ENCODE measurements around the gene TAF13.

Gene TAF13, protein sequence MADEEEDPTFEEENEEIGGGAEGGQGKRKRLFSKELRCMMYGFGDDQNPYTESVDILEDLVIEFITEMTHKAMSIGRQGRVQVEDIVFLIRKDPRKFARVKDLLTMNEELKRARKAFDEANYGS

DNA sequence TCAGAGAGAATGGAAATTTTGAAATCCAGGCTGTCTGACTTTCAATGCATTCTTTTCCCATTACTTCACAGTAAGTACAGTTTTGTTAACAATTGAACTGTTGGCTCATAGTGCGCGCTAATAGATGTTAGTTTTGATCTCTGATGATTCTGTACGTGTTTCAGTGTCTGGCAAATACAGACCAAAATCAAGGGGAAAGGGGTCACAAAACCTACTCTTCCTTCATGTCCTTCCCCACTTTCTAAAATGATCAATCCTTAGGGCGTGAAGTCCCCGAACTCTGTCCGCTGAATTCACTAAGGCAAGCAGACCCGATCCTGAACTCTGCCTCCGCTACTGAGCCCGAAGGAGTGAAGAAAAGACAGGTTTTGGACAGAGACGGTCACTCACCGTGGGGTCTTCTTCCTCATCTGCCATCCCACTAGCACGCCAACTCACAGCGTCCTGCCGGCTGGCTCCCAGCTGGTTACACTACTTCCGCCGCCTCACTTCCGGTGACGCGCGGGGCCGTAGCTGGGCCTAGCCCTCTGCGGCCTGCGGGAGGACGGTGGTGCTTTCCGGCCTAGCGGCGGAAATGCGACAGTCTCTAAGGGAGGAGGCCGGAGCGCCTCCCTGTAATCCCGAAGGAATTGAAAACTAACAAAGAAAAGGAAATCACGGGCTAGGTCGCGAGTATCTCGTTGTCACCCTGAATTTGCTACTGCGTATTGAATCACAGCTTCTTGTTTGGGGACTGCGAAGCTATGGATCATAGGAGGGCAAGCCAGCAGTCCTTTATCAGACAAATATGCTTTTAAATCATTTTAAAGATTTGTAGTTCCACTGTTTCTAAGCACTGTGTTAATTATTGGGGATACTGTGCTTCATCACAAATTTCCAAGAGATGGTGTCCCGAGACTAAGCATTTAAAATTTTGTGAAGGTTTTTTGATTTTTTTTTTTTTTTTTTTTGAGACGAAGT, at the start of gene TAF13:
Gene TAF13, minus strand, starts transcription at position 473 of the 960 bp plus-strand sequence. Its CDS starts 56 bp downstream, at position 417.
- DNase-seq, result peak; percentile 90 to 95 (median 93)

DNA sequence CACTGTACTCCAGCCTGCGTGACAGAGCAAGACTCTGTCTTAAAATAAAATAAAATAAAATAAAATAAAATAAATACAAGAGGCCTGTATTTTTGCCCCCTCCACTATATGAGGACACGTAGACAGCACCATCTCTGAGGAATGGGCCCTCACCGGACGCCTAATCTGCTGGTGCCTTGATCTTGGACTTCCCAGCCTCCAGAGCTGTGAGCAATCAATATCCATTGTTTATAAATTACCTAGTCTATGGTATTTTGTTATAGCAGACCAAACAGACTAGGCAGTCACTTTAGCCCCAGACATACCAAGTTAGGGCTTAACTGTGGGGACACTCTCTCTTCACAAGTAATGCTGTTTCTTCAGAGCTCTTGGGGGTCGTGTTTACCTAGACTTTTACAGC, 44.6 kb upstream of the TAF13 start:
- DNase-seq, result no peak

- no peak for DNase-seq
Observed at GRCh38 chr1:109118089-109118488, 42.3 kb upstream of the TAF13 start.

DNA sequence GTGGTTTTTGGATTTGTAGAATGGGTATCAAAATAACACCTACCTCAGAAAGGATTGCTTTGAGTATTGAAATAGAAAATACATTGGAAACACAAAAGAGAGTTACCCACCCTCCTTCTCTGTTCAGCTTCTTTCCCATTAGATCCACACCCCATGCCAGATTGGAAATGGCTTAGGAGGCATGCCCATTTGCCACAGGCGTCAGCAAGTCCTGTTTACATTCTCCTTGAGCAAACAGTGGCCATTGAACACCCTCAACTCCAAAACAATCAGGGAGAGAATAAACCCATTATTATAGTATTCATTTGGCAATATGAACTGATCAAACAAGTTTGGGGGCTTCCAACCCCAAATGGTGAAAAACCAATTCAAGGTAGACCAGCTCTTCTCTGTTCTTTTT, 40.5 kb upstream of the TAF13 start:
- peak in 2 of 3 experiments; percentile 69 to 92 for DNase-seq

GRCh38 chr1:109115685-109116084, 39.9 kb upstream of the TAF13 start:
- no peak for DNase-seq

GRCh38 chr1:109114342-109114674, 38.5 kb upstream of the TAF13 start:
- peak in 1 of 3 experiments; percentile 78 for DNase-seq

DNA sequence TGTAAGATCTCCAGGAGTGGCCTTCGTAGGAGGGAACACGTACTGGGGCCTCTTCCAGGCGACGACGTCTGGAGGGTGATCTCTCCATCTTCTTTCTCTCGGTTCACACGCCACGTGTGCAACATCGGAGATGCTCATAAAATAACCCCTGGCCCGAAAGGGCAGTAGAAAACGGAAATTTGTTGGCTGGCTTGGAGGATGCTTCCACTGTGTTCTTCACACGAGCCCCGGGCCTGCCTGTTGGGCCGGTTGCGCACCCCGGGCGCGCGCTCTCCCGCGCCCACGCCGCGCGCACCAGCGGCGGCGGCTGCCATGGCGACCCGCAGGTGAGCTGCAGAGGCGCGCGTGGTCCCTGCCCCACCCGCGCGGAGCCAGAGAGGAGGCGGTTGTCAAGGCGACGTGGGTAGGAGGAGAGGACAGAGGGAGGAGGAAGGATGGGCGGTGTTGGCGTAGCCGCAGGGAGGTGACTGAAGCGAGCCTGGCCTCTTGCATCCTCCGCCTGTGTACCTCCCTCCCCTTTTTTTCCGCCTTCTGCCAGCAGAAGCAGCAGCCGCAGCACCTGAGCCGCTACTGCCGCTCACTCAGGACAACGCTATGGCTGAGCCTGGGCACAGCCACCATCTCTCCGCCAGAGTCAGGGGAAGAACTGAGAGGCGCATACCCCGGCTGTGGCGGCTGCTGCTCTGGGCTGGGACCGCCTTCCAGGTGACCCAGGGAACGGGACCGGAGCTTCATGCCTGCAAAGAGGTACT, 38.0 kb upstream of the TAF13 start, which contains the start of gene ELAPOR1:
Gene ELAPOR1, plus strand, starts transcription at position 526 of the 752 bp plus-strand sequence. Its CDS starts 69 bp downstream, at position 595.
- peak; percentile 82 to 97 (median 95) for DNase-seq

DNA sequence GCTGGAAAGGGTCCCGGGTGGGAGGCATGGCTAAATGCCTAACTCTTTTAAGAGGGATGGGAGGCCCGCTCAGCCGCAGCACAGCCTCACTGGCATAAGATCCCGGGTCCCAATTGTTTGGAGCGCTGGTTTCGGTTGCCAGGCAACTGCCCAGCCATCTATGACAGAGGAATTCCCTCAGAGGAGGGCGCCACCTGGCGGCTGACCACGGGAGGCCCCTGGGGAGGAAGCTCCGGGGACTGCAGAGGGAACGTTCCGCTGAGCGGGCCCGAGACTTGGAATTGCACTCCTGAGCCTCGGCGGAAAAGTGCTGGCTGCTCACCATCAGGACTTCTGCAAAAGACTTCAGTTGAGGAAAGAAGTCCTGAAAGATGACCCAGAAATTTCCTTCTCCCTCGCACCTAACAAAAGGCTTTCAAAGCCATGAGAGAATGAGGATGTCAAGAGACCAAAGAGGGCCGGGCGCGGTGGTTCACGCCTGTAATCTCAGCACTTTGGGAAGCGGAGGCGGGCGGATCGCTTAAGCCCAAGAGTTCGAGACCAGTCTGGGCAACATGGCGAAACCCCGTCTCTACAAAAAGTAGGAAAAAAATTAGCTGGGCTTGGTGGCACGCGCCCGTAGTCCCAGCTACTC, 37.0 kb upstream of the TAF13 start:
- peak; percentile 93 to 97 (median 93) for DNase-seq

DNA sequence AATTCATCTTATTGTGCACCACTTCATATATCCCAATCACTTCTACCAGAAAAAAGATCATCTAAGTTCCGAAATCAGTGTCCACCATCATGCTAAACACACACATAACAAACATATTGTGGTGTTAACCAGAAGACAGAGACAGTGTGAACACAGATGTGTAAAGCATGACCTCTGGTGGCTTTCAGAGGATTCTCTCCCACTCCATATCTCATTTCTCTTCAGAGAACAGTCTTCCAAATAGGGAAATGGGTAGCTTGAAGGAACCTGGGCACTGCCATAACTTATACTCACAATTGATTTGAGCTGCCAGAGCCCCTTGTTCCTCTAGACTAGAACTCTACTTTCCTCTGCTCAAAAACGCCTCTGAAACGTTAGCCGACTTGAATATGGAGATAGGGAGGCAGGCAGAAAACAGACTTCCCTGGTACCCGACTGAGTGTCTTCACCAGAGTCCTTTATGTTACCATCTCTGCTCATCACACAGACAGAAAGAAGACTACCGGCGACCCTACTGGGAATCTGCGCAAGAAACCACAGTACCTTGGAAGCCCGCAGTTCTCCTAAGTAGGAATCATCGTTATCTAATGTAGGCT, 36.4 kb upstream of the TAF13 start:
- DNase-seq, result peak in 2 of 3 experiments; percentile 38 to 72

DNA sequence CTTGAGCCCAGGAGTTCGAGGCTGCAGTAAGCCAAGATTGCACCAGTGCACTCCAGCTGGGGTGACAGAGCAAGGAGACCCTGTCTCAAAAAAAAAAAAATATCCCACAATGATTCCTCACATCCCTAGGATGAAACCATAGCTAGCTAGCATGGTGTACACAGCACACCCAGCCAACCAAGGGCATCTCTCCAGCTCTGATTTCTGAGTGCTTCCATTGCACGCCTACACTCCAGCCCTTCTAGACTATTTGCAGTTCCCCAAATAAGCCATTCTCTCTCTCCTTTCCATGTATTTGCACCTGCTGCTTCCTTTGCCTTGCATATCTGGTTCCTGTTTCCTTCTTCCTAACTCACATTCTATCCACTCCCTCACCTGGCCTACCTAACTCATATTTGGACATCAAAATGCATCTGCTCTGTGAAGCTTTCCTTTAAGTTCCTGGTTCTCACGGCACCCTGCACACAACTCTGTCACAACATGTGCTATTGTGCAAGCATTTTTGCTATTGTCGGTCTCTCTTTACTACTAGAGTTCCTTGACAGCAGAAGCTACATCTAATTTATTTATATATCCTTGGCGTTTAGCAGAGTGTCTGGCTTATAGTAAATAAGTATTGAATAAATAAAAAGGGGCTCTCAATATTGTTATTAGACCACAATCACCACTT, 35.7 kb upstream of the TAF13 start:
- no peak for DNase-seq

DNA sequence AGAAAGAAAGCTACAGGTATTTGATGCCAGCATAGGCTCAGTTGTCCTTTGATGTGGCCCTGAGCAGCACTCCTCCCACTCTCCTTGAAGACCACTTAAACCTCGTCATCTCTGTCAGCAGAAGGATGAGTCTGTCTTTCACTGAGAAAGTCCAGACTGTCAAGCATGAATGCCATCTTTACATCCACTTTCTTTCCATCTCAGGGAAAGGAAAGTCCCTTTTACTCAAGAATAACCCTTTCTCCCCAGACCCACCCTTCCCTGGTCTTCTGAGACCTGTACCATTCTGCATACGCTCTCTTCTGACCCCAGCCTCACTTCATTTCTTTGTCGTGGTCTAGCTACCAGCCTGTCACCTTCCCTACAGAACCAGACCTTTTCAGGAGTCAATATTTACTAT, 34.1 kb upstream of the TAF13 start:
- DNase-seq, result no peak

DNA sequence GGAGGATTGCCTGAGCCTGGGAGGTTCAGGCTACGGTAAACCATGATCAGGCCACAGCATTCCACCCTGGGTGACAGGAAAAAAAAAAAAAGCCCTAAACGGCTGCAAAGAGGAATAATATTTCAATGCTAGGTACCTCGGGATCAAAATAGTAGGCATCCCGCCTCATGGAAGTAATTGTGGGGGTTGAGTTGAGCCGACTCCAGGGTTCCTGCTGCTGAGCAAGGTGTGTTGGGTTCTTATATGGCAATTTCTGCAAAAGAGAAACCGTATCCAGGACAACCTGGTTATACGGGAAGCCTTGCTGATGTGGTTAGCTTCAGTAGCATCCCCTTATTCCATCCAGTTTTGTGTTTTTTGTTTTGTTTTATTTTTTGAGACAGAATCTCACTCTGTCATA, 32.0 kb upstream of the TAF13 start:
- no peak for DNase-seq

- DNase-seq, result no peak
Observed at GRCh38 chr1:109105881-109106280, 30.1 kb upstream of the TAF13 start.

DNA sequence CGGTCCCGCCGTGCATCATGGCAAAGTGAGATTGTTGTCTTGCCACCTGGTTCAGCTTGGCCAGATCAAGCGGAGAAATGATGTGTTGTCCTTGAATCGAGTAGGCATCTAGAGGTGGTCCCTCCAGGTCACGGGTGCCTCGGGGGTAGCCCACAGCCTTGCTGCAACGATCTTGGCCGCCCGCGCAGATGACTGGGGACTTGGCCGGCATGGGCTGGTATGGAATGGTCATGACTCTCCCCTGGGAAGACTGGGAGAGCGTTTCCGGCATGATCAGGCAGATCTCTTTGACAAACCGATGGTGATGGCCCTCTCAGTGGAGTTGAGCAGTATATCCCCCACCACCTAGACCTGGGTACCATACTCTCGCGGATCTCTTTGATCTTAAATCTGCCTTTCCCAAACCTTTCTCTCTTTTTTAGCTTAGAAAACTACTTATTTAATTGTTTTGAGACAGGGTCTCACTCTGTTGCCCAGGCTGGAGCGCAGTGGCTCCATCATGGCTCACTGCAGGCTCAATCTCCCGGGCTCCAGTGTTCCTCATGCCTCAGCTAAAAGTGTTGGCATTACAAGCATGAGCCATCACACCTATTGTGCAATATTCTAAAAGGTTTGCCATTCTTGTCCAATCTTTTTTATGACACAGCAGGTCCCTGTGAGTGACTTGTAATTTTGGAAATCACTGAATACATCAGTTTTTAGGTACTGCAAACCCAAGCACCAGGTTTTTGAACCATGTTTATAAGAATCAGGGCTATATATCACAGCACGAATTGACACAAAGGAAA, 28.8 kb upstream of the TAF13 start:
- DNase-seq, result no peak

DNA sequence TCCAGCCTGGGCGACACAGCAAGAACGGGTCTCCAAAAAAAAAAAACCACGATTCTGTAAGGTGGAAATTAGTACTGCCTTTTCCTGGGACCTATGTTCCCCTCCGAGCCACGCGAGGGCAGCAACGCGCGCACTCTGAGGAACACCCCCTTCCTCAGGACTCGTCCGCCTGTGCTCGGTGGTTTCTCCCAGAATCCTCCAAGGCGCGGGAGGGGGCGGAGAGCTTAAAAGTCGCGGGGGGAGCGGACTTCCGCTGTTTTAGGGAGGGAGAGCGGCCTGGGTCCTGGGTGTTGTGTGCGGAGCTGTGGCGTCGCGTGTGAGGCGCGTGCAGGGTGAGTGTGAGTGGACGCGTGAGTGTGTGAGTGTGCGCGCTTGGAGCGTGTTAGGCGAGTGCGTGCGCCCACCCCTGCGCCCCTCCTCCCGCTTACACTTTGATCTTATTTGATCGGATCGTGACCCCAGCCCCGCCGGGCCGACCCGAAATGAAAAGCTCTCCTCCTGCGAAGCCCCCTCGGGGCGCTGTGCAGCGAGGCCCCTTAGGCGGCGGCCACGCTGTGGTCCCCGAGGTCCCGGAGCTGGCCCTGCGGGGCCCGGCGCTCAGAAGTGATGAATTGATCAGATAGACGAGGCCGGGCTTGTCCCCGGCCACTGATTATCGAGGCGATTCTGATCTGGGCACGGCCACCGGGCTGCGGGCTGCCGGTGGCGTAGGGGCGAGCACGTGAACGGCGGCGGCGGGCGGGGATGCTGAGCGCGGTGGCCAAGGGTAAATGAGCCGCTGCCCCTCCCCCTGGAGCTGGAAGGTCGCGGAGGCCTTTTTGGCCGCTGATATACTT, 24.4 kb upstream of the TAF13 start:
- peak; percentile 96 to 99 (median 97) for DNase-seq

DNA sequence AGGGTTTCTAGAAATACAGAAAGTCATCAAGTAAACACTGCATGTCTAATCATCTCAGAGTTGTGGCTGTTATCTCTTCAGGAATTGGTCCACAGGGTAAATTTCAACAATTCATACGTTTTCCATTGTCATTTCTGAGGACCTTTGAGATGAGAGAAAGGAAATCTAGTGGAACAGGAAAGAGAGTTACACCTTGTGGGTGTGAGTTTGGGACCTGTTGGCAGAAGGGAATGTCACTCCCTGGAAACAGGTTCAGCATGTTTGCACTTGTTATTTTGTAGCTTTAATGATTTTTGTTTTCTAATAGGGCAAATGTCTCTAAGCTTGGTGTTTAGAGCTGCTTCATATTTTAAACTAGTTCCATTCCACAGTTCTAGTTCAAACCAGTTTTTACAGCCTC, 20.3 kb upstream of the TAF13 start:
- DNase-seq, result no peak

DNA sequence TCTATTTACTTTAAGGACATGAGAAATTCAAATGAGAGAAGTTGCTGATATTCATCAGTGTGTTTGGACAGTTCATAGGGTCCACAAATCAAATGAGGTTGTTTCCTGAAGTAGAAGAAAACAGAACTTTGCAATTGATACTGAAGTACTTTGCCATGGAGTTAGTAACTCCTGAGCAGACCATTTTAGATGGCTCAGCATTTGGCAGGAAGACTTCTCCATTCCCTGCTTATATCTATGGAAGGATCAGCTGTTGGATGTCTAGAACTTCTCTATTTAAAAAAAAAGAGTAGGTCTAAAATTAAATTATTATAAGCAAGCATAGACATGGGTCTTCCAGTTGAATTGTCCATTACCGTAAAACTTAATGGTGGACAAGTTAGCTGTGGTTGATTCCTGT, 19.8 kb upstream of the TAF13 start:
- DNase-seq, result no peak

DNA sequence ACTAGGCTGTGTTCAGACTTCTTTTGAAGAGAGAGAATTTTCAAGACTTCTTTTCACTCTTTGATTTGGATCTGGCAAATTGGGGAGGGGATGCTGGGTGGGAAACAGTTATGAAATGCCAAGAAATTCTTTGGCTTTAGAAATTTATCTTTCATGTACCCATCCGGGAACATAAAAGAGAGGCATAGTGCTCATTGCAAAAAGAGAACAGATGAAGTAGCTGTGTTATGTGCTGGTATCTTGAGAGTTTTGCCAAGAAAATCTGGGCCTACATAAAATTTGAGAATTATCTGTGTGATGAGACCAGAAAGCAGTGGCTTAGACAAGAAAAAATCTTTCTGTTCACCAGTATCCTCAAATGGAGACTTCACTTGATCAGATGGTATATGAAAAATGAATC, 19.1 kb upstream of the TAF13 start:
- DNase-seq, result no peak

DNA sequence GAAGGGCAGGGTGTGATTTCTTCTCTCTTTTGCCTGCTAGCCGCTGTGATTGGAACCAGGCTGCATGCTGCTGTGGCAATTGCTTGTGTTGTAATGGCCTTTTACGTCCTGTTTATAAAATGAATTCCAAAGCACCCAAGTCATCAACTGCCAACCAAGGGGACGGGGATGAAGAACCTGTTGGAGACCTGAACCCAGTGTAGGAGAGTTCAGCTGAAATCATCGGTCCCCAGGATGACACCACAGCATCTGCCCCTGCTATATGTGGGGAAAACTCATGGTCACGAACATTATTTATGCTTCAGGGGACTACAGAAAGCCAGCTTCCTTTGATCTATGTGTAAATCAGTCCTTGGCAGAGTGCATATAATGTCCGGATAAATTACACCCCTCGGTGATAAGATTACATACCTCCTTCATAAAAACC, 18.6 kb upstream of the TAF13 start:
- DNase-seq, result no peak

GRCh38 chr1:109091839-109092193, 16.0 kb upstream of the TAF13 start:
- DNase-seq, result no peak
